Coronary artery (tissue), 2 donors: ENCODE data around the gene LMAN2.

Experiments
- DNase-seq: peaks from one replicate; pipeline ENCODE4 v3.0.0-alpha.2; 2017; ENCODE audit warnings: low spot score
- H3K27ac ChIP-seq, 2 donors: fragments of 200-600 bp; sonication (generic); one replicate each; pipeline ENCODE4 v1.5.1; 2016 to 2019
- H3K4me3 ChIP-seq: fragments of 200-600 bp; sonication (generic); 2 replicates; pipeline ENCODE4 v1.5.1; 2016; ENCODE audit warnings: mild to moderate bottlenecking, moderate library complexity
- TF ChIP-seq, protein P1 (sequence below): fragments of 200-600 bp; sonication (generic); IDR thresholded peaks from one replicate; pipeline ENCODE4 v1.5.1; 2019; ENCODE audit warnings: antibody characterized with exemption

LMAN2 gene

DNA sequence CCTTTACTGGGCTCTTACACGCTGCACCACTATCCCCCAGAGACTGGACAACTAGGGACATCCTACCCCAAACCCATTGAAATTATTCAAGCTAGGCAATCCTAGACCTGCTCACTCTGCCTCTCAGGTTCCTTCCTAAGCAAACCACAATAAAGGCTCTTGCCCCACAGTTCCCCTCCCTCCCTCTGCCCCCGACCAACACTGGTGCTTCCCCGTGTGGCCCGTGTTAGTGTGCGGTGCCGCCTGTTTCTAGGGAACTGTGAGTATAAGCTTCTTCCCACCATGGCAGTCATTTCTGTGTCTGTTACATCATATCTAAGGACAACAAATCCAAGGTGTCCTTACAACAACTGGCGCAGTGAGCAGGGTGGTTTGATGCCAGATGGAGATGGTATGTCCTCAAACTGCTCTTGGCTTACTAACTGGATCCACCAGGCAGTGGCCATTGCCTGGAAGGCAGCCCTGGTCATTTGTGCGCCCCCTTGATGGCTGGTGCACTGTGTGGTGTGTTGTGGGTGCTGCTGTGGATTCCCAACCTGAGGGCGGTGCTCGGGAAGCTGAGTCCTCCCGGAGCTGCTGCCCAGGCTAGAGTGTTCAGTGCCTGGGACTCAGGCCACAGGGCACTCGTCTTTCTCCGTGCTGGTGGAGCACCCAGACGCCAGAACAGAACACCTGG lies 31.4 kb downstream of the LMAN2 start:
- TF ChIP-seq, protein P1, sequence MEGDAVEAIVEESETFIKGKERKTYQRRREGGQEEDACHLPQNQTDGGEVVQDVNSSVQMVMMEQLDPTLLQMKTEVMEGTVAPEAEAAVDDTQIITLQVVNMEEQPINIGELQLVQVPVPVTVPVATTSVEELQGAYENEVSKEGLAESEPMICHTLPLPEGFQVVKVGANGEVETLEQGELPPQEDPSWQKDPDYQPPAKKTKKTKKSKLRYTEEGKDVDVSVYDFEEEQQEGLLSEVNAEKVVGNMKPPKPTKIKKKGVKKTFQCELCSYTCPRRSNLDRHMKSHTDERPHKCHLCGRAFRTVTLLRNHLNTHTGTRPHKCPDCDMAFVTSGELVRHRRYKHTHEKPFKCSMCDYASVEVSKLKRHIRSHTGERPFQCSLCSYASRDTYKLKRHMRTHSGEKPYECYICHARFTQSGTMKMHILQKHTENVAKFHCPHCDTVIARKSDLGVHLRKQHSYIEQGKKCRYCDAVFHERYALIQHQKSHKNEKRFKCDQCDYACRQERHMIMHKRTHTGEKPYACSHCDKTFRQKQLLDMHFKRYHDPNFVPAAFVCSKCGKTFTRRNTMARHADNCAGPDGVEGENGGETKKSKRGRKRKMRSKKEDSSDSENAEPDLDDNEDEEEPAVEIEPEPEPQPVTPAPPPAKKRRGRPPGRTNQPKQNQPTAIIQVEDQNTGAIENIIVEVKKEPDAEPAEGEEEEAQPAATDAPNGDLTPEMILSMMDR: no peak
- DNase-seq: no peak
- Histone ChIP-seq H3K27ac (no peak overlapping the region), H3K4me3 (no peak overlapping the region)

DNA sequence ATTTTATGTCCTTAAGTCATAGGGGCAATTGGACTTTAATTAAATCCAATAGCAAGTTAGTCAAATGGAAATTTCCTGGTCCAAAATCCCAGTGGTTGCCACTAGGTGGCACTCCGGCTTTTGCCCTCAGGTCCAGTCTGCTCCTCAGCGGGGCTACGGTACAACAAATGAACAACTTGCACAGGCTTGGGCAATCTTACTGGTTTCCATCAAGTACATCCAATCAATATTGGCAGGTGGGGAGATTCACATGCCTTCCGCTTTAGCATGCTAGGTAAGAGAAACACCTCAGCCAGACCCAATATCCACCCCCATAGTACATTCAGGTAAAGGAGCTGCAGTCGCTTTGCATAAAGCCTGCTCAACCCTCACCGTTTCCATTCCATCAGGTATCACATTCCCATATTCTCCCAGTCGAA lies 33.5 kb downstream of the LMAN2 start:
- TF ChIP-seq, protein P1: peak; percentile 57
- no peak for DNase-seq
- Histone ChIP-seq H3K4me3 (no peak overlapping the region), H3K27ac (no peak overlapping the region)

DNA sequence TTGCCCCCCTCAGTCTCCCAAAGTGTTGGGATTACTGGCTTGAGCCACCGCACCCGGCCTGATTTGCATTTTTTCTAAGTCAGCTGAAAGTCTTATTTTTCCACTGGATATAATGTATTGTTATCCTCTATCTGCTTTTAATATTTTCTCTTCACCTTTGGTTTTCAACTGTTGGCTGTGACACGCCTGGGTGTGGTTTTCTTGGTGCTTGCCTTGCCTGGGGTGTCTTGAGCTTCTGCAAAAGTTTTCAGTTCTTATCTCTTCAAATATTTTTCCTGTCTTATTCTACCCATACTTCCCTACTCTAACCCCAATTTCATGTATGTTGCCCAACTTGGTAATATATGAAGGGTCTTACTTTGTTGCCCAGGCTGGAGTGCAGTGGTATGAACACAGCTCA lies 35.5 kb downstream of the LMAN2 start:
- TF ChIP-seq, protein P1: no peak
- H3K4me3 ChIP-seq: no peak overlapping the region
- DNase-seq: no peak
- H3K27ac ChIP-seq: no peak overlapping the region

DNA sequence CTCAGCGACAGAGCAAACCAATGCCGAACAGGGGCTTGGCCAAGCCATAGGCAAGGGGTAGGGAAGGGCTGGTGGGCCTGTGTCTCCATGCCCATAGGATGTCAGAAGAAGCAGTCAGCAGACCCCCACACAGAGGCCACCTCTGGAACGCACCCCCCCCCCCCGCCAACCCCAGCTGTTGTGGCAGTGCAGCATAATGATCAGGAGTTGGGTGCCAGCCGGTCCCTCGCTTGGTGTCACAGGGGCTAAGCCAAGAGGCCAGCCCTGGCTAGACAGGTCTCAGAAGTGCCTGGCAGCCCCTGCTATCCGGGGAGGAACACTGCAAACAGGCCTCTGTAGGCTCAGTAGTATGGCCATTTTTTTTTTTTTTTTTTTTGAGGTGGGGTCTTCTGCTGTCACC lies 36.1 kb downstream of the LMAN2 start:
- TF ChIP-seq, protein P1: no peak
- Histone ChIP-seq H3K4me3 (no peak overlapping the region), H3K27ac (no peak overlapping the region)
- no peak for DNase-seq

DNA sequence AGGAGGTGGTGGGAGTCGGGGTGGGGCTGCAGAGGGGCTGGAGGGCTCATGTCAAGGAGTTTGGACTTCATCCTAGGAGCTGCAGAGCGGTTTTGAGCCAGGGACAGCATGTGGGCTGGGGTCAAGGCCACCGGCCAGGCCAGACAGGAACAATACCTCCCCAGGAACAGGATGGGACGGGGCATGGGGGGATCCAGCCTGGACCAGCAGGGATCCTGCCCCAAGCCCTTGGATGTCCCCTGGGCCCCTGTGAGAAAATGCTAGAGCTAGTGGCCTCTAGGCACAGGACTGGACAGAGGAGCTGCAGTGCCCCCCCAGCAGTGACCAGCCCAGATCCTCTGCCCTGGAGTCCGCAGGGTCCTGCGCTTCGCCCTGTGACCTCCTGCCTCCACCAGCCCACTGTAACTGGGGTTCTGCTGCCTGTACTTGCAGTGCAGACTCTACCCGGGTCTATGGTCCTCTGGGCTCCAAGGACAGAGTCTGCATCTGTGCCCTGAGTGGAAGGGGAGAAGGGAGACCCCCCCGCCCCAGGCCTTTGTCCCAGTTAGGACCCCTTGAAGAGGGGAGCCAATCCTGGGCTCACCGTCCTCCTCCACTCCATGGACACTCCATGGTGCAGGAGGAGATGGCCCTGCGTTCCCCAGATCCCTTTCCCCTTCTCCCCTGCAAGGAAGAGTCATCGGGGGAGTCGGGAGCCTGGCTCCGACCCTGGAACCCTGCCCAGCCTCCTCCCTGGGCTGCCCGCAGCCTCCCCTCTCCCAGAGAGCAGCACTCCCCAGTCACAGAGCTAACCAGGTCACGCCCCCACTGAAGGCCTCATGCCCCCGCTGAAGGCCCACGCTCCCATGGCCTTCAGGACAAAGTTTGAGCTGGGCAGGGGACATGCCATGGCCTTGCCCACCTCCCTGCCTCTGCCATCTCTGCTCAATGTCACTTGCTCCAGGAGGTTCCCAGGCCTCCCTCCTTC lies 36.8 kb downstream of the LMAN2 start:
- DNase-seq: no peak
- no peak overlapping the region for H3K27ac ChIP-seq
- TF ChIP-seq, protein P1: no peak
- no peak overlapping the region for H3K4me3 ChIP-seq

DNA sequence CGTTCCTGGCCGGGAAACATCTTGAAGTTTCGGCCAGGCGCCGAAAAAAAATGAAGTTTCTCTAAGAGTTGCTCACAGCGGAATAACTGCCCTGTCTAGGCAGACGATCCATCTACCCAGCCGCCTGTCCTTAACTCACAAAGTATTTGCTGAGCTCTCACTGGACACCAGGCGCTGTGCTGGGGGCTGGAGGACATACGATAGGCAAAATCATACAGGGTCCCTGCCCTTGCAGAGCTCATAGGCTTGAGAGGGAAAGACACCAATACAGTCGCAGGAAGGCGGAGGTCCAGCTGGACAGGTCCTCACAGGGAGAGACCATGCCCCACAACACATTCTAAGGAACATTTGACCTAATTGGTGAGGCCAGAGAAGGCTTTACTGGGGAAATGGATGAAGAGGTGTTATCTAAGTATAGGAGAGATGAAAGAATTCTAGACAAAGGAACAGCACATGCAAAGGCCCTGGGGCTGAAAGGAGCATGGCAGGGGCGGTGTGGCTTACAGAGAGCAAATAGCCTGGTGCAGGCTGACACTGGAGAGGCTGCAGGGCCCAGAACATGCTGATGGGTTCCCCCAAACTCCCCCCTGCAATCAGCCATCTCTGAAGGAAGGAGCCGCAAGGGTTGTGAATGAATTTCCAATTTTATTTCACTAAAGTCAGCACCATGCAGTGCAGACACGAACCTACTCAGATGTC lies 37.8 kb downstream of the LMAN2 start:
- Histone ChIP-seq H3K27ac (no peak overlapping the region), H3K4me3 (no peak overlapping the region)
- TF ChIP-seq, protein P1: no peak
- no peak for DNase-seq
